Epithelial cell of esophagus (primary cell): ENCODE measurements around the gene ESD.
A peak's percentile ranks its signal among the peaks of the same experiment; 100 is the strongest.

ENCODE experiments used
- DNase-seq: peaks from one replicate; pipeline ENCODE4 v3.0.0; 2010; ENCODE audit warnings: low read depth
- H3K4me3 ChIP-seq: 2 replicates; pipeline ENCODE4 v1.5.1; 2011; ENCODE audit warnings: mild to moderate bottlenecking, low read length, control low read depth
- CTCF ChIP-seq: IDR thresholded peaks from 2 replicates; pipeline ENCODE4 v1.5.1; 2011; ENCODE audit warnings: low read depth, mild to moderate bottlenecking, low read length, control low read depth, inconsistent platforms; ENCODE audit not compliant: insufficient read depth; ENCODE audit errors: missing control alignments

Gene ESD

GRCh38 chr13:46796515-46797474 is at the start of gene ESD:
Gene ESD (minus strand): TSS chr13:46797161. CDS start chr13:46791413, 5,748 bp downstream.
- no peak for TF ChIP-seq CTCF
- H3K4me3 ChIP-seq: peak within 1 kb of the TSS; percentile 83
- DNase-seq: peak; percentile 83

GRCh38 chr13:46846726-46847125 is 49.8 kb upstream of the ESD start:
- TF ChIP-seq CTCF: no peak
- H3K4me3 ChIP-seq: no peak overlapping the region
- DNase-seq: no peak

GRCh38 chr13:46845146-46845545 is 48.2 kb upstream of the ESD start:
- no peak for DNase-seq
- H3K4me3 ChIP-seq: no peak overlapping the region
- no peak for TF ChIP-seq CTCF

GRCh38 chr13:46844431-46844830 is 47.5 kb upstream of the ESD start:
- no peak overlapping the region for H3K4me3 ChIP-seq
- TF ChIP-seq CTCF: no peak
- peak; percentile 21 for DNase-seq

- no peak for DNase-seq
- no peak for TF ChIP-seq CTCF
- no peak overlapping the region for H3K4me3 ChIP-seq
These were observed 42.4 kb upstream of the ESD start for GRCh38 chr13:46839399-46839798.

GRCh38 chr13:46834657-46835056 is 37.7 kb upstream of the ESD start:
- H3K4me3 ChIP-seq: no peak overlapping the region
- TF ChIP-seq CTCF: no peak
- no peak for DNase-seq
